HuH-7.5 (cell line): Measurements from ENCODE around the gene EXOC3L2.
"Not testable (repeated sequence)": the region's sequence is repeated elsewhere in the genome, so short reads cannot be mapped to it uniquely, and the experiment has no call there.

Experiments
- DNase-seq: peaks from one replicate; pipeline ENCODE4 v3.0.0; 2011; ENCODE audit warnings: low spot score

The EXOC3L2 gene

DNA sequence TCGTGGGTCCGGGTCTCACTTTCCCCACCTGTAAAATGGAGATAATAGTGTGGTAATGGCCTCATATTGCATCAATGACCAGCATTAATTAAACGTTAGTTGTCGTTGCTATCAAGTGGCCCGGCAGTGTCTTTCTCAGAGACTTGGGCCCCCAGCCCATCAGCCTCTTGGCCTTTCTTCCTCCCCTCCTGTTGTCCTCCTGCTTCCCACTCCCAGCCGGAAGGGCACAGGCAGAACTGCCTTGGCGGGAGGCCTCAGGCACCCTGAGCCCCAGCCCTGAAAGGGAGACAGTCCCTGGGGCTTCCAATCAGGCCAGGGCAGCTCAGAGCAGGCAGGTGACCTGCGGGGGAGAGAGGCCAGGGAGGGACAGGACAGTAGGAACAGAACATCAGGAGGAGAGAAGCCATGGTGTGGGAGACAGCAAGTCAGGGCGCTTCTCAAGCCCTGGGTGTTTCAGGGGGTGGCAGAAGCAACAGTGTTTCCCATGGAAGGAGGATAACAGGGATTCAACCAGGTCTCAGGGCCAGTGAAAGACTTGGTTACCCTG lies 10.5 kb upstream of the EXOC3L2 start:
- no peak for DNase-seq

DNA sequence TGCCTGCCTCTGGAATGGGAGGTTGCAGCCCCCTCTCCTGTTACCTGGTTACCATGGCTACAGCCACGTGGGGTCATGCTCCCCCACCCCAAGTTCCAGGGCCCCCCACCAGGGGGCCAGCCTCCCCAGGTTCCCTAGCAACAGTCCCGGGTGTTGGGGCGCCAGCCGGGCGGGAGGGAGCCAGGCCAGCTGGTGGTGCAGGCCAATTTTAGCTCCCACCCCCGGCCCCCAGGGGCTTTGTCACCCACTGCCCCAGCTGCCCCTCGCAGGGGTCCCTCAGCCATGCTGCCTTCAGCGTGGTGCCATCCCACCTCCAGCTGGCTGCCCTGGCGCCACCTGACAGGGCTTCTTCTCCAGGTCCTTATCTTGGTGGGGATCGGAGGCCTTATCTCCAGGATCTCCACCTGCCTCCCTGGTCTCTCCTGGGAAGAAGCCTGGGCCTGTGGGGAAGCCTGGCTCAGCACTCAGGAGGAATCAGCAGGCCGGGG lies 8.9 kb upstream of the EXOC3L2 start:
- no peak for DNase-seq

DNA sequence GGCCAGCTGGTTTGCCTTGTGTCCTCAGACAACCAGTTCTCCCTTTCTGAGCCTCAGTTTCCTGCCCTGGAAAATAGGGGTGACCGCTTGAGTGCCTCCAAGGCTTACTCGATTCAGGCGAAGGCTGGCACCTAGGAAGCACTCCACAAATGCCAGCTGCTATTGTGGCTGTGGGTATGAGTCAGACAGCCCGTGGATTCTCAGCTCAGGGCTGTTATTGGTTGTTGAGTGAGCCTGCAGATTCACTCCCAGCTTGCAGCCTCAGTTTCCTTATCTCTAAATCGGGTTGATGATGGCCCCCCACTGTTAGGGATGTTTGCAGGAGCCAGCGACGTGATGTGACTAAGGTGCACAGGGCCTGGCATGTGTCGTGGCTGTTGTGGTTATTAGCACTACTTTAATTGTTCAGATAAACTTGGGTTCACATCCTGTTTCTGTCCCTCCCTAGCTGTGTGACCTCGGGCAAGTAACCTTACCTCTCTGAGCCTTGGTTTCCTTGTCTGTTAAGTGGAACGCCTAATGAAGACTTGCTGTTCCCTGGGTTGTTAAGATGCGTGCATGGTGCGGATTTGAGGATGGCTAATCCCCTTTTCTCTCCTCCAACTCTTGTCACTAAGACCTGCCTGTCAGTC lies 8.3 kb upstream of the EXOC3L2 start:
- DNase-seq = no peak

DNA sequence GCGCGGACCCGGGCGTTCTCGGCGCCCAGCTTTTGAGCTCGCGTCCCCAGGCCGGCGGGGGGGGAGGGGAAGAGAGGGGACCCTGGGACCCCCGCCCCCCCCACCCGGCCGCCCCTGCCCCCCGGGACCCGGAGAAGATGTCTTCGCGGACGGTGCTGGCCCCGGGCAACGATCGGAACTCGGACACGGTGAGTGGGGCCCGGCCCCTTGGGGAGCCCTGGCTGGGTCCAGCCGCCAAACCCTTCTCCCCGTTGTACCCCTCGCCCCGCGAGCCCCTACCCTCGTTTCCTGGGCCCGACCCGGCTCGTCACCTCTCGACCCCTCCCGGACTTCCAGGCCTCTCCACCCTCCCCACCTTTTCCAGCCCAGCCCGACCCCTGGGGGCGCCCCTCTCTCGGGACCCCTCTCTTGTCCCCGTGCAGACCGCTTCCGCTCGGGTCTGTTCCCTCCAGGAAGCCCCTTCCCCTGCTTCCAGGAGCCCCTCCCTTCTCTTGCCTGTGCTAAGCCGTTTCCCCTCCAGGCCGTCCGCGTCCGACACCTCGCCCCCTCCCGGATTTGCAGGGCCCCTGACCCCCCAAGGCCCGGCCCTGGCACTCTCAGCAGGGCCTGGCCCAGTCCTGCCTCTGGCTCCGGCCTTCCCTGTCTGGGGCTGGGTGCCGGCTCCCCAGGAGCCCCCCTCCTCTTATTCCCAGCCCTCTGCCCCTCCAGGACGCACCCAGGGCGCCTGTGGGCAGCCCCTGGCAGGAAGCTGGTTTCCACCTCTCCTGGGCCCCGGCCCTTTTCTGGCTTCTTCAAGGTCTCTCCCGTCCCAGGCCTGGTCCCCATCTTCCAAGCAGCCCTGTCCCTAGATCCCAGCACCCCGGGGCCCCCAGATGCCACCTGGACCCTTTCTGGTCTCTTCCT lies 6.5 kb upstream of the EXOC3L2 start:
- no peak for DNase-seq

- DNase-seq = peak; percentile 94
Measured at GRCh38 chr19:45250832-45251451, 5.7 kb upstream of the EXOC3L2 start, which contains the start of gene MARK4. Gene MARK4, plus strand, starts transcription at chr19:45251271. Its CDS starts 318 bp downstream, at chr19:45251589.

DNA sequence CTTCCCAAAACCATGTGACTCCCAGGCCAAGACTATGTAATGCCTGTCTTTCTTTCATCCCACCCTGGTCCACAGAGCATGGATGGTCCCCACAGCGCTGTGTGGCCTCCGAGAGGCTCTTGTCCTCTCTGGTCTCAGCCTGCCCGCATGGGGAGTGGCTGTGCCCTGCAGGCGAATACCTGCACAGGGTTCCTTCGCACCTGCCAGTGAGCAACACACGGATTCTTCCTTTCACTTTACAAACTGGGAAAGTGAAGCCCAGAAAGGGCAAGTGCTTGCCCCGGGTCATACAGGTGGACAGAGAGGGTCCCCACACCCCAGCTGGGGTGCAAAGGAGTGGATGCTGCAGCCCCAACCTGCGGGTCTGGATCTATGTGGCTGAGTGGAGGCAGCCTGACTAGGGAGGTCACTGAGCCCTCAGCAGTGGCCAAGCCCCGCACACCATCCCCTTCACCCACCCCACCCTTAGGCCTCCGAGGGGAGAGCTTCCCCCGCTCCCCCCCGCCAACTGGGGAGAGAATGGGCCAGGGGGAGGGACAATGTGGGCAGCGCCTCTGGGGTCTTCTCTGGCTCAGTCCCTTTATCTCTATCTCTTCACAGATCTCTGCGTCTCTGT lies 5.1 kb upstream of the EXOC3L2 start:
- DNase-seq = no peak

- no peak for DNase-seq
Measured at GRCh38 chr19:45249261-45250033, 4.2 kb upstream of the EXOC3L2 start.

DNA sequence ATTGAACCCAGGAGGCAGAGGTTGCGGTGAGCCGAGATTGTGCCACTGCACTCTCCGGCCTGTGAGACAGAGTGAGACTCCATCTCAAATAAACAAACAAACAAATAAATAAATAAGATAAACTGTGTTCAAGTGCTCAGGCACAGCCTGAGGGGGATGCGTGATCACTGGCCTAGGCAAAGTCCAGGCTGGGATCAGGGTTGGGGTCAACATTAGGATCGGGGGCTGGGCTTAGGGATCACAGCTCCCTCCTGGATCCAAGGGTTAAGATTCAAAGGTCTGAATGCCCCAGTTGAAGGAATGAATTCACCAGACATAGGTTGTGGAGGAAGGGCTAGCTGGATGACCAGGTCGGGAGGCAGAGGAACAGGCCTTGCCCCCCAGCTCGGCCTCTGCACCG lies 1.9 kb upstream of the EXOC3L2 start:
- DNase-seq = no peak

- no peak for DNase-seq
Measured at GRCh38 chr19:45245826-45246225, 619 bp upstream of the EXOC3L2 start.

GRCh38 chr19:45244133-45244794 lies 943 bp downstream of the EXOC3L2 start:
- DNase-seq = no peak

DNA sequence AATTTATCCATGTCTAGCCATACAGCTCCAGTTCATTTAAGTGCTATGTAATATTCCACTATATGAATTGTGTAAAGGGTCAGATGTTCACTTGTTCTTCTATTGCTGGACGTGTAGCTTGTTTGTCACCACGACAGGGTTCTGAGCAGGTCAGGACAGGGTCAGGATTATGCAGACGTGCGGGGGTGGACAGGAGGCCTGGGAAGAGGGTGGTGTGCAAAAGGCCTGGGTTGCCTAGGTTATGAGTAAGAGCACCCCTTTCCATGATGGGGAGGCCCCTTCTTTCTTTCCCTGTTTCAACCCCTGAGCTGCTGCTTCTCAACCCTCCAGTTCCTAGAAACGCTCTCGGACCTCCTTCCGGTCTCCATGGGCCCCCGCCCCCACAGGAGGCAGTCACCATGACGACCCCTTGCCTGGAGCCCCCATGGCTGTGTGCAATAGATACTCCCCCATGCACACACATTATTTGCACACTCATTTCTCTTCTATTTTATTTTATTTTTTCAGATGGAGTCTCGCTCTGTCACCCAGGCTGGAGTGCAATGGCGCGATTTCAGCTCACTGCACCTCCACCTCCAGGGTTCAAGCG lies 2.0 kb downstream of the EXOC3L2 start:
- no peak for DNase-seq

DNA sequence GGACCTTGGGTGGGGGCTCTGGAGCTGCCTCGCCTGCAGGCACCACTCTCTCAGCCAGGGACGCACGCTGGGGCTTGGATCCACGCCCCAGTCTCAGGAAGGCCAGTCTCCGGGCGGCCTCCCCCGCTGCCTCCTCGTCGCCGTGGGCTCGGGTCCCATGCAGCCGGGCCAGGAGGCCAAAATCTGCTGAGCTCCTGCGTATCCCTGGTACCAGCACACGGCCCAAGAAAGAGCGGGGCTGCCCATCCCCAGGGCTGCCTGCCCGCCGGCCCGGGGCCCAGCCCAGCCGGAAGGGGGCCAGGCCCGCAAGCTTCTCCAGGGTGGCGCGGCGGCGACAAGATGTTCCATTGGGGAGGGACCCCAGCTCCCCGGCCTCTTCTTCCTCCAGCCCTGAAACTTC lies 6.7 kb downstream of the EXOC3L2 start:
- no peak for DNase-seq

- DNase-seq = no peak
Measured at GRCh38 chr19:45235485-45235884, 9.7 kb downstream of the EXOC3L2 start.

DNA sequence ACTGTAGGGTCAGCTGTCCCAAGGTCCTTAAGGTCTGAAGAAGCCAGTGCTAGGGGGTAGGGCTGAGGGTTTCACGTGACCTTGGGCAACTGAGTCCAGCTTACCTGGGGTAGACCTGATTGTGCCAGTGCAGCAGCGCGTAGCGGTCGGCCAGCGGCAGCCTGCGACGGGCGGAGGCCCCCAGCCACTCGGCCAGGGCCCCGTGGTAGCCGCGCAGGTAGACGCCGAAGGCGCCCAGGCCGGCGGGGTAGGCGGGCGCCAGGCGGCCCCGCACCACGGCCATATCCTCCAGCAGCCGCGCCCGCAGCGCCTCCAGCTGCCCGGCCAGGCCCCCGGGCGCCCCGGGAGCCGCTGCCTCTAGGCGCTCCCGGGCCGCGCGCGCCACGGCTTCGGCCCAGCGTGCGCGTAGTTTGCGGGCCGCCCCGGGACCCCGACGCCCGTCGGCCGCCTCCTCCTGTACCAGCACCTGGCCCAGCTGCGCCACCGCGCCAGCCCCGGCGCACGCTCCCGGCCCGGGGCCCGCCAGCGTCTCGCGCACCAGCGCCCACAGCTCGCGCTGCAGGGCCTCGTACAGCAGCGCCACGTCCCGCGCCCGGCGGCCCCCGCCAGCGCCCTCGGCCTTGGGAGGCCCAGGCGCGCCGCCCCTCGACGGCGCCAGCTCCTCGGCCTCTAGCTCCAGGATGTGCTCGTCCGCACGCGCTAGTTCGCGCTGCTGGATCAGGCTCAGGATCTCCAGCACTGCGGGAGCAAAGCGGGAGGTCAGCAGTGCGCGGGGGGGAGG lies 10.9 kb downstream of the EXOC3L2 start:
- DNase-seq = no peak

- DNase-seq = no peak
Measured at GRCh38 chr19:45231891-45232290, 13.3 kb downstream of the EXOC3L2 start.

DNA sequence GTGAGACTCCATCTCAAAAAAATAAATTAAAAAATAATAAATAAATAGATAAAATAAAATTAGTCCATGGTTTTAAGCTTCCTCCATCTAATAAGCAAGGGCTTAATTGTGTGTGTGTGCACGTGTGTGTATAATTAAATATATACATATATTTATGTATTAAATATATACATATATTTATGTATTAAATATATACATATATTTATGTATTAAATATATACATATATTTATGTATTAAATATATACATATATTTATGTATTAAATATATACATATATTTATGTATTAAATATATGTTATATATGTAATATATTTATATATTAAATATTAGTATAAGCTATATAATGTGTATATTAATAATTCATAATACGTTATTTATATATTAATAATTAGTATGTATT lies 16.2 kb downstream of the EXOC3L2 start:
- DNase-seq = not testable (repeated sequence)

DNA sequence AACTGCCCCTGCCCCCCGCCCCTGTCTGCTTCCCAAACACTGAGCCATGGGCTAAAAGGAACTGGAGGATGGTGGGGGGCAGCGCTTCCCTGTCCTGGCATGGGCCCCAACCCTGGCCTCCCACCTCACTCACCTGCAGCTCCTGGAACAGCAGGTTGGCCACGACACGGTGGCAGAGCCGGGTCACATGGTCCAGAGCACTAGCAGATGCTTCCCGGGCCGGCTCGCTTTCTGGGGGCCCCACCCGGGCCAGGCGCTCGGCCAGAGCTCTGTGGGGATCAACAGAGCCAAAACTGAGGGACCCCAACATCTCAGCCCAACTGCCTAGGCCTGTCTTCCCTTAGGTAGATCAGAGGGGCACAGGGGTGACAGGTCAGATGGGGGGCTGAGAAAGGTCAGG lies 20.6 kb downstream of the EXOC3L2 start:
- no peak for DNase-seq

DNA sequence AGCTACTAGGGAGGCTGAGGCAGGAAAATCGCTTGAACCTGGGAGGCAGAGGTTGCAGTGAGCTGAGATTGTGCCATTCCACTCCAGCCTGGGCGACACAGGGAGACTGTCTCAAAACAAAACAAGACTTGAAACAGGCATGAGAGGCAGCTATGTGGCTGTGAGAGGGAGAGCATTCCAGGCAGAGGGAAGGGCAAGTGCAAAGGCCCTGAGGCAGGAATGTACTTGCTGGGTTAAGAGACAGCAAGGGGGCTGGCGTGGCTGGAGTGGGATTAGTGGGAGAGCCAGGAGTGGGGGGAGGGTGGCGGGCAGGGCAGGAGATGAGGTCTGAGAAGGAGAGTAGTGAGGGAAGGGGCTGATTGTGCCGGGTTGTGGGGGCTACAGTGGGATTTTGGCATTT lies 21.3 kb downstream of the EXOC3L2 start:
- no peak for DNase-seq

GRCh38 chr19:45222724-45223123 lies 22.5 kb downstream of the EXOC3L2 start:
- DNase-seq = no peak
